Thoracic aorta (tissue), 2 donors: ENCODE data around the gene INHA. TPM values are rescaled to one million over a fixed set of nuclear protein-coding genes. Genes with fewer than 3 reads are reported as not detected.
A peak's percentile ranks its signal among the peaks of the same experiment; 100 is the strongest.

ENCODE experiments used
- ATAC-seq: fragments of 150-250 bp; one replicate; pipeline ENCODE4 v1.8.0; 2017; ENCODE audit warnings: low read depth; ENCODE audit not compliant: insufficient number of reproducible peaks, low FRiP score
- DNase-seq: peaks from one replicate; pipeline ENCODE4 v3.0.0-alpha.2; 2020; ENCODE audit warnings: low spot score
- H3K27ac ChIP-seq, 2 donors: fragments of 200-600 bp; sonication (generic); 1 replicate in 1 of 2; 2 replicates in 1 of 2; pipeline ENCODE4 v1.5.1; 2016; ENCODE audit warnings: mild to moderate bottlenecking in 2 of 2, moderate library complexity in 2 of 2
- H3K27me3 ChIP-seq: fragments of 200-600 bp; sonication (generic); replicated peaks from 2 replicates; pipeline ENCODE4 v1.6.0; 2016; ENCODE audit warnings: mild to moderate bottlenecking; ENCODE audit not compliant: insufficient read depth
- H3K36me3 ChIP-seq: fragments of 200-600 bp; sonication (generic); one replicate; pipeline ENCODE4 v1.5.1; 2016
- H3K4me1 ChIP-seq, 2 donors: fragments of 200-600 bp; sonication (generic); 1 replicate in 1 of 2; 2 replicates in 1 of 2; pipeline versions ENCODE4 v1.5.1 to v1.6.0; 2016; ENCODE audit warnings: low read depth in 2 of 2, mild to moderate bottlenecking in 1 of 2; ENCODE audit not compliant: control insufficient read depth in 1 of 2
- H3K4me3 ChIP-seq: fragments of 200-600 bp; sonication (generic); 2 replicates; pipeline ENCODE4 v1.5.1; 2016; ENCODE audit warnings: mild to moderate bottlenecking
- H3K9me3 ChIP-seq: fragments of 200-600 bp; sonication (generic); 2 replicates; pipeline ENCODE4 v1.5.1; 2016
- total RNA-seq, 2 donors: library from RNA; depleted of rRNA; stranded (reverse); fragments of >200 nt; gene quantifications; one replicate each; pipeline versions ENCODE4 v1.1.0 to v1.2.3, GENCODE V29; 2016
- TF ChIP-seq, protein P1 (sequence below): fragments of 200-600 bp; sonication (generic); IDR thresholded peaks from one replicate; pipeline ENCODE4 v1.5.1; 2019; ENCODE audit warnings: antibody characterized with exemption

Gene INHA
- total RNA-seq, 2 donors from 2014 or later, result 1.2 to 1.6 TPM

DNA sequence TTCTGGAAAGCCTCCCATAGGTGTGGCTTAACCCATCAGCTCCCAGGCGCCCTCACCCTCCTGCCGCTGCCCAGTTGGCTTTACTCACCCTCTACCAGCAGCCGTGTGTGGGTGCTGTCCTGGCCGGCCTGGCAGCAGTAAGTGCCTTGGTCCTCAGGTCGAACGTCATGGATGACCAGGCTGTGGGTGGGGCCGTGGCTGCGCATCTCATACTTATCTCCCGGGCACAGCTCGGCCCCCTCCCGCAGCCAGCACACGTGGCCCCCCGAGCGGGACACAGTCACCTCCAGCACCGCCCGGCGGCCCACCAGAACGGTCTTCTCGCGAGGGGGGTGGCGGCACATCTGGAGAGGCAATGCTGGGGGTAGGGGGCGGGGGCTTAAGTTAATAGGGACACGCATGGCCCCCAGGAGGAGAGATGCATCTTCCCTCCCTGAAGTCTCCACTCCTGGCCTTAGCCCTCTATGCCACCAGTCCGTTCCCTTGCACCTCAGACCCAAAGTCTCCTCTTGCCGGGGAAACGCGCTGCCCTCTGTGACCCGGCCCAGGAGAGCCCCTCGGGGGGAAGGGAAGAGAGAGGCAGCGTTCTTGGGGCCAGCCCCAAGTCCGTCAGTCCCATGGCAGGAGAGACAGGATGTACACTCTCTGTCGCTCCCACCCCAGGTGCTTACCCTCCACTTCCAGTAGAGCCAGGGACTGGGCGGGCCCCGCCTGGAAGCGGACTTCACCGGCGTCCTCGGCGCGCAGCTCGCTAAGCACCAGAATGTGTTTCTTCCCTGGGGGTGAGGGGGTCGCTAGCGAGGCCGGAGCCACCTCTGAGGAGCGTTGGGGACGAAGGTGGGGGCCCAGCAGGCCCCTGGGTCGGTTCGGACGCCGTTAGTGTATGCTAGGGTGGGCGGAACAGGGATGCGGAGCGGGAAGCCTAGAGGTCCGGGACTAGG, 20.4 kb upstream of the INHA start:
- peak overlapping the region in 1 of 2 donors; percentile 34 for H3K27ac ChIP-seq
- H3K4me1 ChIP-seq, result peaks cover 10 to 18% of the 10 kb centered on the region in 2 donors
- TF ChIP-seq, protein P1, sequence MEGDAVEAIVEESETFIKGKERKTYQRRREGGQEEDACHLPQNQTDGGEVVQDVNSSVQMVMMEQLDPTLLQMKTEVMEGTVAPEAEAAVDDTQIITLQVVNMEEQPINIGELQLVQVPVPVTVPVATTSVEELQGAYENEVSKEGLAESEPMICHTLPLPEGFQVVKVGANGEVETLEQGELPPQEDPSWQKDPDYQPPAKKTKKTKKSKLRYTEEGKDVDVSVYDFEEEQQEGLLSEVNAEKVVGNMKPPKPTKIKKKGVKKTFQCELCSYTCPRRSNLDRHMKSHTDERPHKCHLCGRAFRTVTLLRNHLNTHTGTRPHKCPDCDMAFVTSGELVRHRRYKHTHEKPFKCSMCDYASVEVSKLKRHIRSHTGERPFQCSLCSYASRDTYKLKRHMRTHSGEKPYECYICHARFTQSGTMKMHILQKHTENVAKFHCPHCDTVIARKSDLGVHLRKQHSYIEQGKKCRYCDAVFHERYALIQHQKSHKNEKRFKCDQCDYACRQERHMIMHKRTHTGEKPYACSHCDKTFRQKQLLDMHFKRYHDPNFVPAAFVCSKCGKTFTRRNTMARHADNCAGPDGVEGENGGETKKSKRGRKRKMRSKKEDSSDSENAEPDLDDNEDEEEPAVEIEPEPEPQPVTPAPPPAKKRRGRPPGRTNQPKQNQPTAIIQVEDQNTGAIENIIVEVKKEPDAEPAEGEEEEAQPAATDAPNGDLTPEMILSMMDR, result no peak
- no peaks in the 10 kb centered on the region for H3K27me3 ChIP-seq
- no peaks in the 10 kb centered on the region for H3K9me3 ChIP-seq
- ATAC-seq (no peak), DNase-seq (no peak)
- peaks cover 4% of the 10 kb centered on the region for H3K36me3 ChIP-seq
- H3K4me3 ChIP-seq, result peak overlapping the region; percentile 75

DNA sequence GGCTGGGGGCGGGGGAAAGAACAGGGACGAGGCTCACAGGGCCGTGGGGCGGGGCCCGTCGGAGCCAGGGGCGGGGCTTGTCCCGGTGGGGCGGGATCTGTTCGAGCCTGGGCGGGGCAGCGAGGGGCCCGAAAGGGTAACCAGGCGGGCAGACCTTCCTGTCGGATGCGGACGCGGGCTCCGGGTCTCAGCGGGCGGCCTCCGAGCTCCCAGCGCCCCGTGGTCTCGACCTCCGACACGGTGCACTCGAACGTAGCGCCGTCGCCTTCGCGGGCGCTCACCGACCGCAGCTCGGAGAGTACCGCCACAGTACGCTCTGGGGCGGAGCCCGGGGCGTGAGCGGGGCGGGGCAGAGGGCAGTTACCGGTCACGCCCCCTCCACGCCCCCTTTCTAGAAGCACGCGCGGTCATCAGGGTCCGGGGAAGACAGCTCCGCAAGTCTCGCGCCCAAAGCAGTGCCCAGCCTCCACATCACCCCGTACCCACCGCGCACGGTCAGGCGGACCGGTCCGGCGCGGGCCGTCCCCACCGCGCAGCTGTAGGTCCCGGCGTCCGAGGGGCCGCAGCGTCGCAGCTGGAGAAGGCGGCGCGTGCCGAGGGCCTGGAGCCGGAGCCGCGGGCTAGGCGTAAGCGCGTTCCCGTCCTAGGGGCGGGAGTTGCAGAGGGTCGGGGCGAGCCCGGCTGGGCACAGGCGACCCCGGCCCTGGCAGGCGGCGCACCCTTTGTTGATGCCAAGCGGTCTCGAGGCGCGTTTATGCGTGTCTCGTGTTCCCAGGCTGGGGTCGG, 19.5 kb upstream of the INHA start:
- peak overlapping the region in 1 of 2 donors; percentile 34 for H3K27ac ChIP-seq
- DNase-seq (peak; percentile 62), ATAC-seq (peak; percentile 93)

DNA sequence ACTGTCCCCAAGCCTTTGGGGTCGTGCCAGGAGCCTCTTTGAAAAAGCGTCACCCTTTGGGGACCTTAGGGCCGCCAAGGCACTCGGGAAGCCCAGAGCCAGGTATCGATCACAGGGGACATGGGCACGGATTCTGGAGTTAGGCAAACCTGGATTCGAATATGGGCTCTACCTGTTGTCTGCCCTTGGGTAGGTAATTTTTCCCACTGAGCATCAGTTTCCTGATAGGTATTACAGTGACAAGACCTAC, 19.0 kb upstream of the INHA start:
- ATAC-seq, result no peak
- Histone ChIP-seq H3K4me3 (peak overlapping the region; percentile 75), H3K27ac (no peak overlapping the region), H3K9me3 (no peaks in the 10 kb centered on the region), H3K27me3 (no peaks in the 10 kb centered on the region), H3K4me1 (peaks cover 10 to 18% of the 10 kb centered on the region in 2 donors), H3K36me3 (peaks cover 5% of the 10 kb centered on the region)
- TF ChIP-seq, protein P1, result no peak
- no peak for DNase-seq

More for the DNA sequence above, 19.5 kb upstream of the INHA start:
- Histone ChIP-seq H3K9me3 (no peaks in the 10 kb centered on the region), H3K4me1 (peaks cover 10 to 18% of the 10 kb centered on the region in 2 donors), H3K4me3 (peak overlapping the region; percentile 75), H3K27me3 (no peaks in the 10 kb centered on the region), H3K36me3 (peaks cover 5% of the 10 kb centered on the region)
- TF ChIP-seq, protein P1, result no peak

DNA sequence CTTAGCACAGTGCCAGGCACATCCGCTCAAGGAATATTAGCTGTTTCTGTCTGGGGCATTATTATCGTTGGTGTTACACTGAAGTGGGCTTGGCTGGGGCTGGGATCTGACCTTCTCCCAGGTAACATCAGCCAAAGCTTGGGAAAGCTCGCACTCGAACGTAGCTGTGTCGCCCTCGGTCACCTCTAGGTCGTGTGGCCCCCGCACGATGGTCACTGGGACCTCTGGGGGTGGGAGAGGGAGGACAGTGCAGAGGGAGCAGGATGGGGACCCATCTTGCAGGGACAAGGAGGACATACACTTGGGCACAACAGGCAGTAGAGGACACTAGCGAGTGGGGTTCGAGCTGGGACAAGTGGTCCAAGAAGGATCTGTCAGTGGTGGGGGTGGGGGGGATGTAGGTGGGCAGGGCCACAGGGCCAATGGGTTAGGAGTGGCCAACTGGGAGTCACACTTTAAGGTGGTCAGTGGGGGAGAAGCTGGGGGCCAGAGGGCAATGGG, 18.6 kb upstream of the INHA start:
- H3K4me1 ChIP-seq, result peaks cover 10 to 18% of the 10 kb centered on the region in 2 donors
- DNase-seq (no peak), ATAC-seq (no peak)
- H3K9me3 ChIP-seq, result no peaks in the 10 kb centered on the region
- no peak overlapping the region for H3K4me3 ChIP-seq
- peaks cover 5% of the 10 kb centered on the region for H3K36me3 ChIP-seq
- TF ChIP-seq, protein P1, result no peak
- no peak overlapping the region for H3K27ac ChIP-seq
- H3K27me3 ChIP-seq, result no peaks in the 10 kb centered on the region

DNA sequence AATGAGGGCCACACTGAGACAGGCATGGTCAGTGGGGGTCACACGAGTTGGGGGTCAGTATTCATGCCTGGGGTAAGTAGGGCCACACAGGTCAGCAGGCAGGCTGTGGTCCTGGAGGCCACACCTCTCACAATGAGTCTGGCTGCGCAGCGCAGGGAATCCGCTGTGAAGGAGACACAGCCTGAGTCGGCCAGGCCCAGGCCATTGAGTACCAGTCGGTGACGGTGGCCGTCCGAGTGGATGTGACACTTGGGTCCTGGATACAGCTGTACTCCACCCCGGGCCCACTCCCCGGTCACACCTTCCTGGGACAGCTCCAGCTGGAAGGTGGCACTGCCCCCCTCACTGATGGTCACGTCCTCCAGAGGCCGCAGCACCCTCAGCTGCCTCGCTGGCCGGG, 17.8 kb upstream of the INHA start:
- no peaks in the 10 kb centered on the region for H3K27me3 ChIP-seq
- ATAC-seq, result no peak
- TF ChIP-seq, protein P1, result no peak
- H3K4me3 ChIP-seq, result no peak overlapping the region
- H3K27ac ChIP-seq, result no peak overlapping the region
- peaks cover 10 to 18% of the 10 kb centered on the region in 2 donors for H3K4me1 ChIP-seq
- no peak for DNase-seq
- H3K9me3 ChIP-seq, result no peaks in the 10 kb centered on the region
- H3K36me3 ChIP-seq, result peaks cover 5% of the 10 kb centered on the region
